Measurements from ENCODE around the gene SUMO3. TPM values are rescaled to one million over a fixed set of nuclear protein-coding genes. Genes with fewer than 3 reads are reported as not detected.

The SUMO3 gene
- total and polyA plus RNA-seq, 2 of the 4 experiments (the other 2 are of a cell fraction), result 64.9 to 101 TPM

DNA sequence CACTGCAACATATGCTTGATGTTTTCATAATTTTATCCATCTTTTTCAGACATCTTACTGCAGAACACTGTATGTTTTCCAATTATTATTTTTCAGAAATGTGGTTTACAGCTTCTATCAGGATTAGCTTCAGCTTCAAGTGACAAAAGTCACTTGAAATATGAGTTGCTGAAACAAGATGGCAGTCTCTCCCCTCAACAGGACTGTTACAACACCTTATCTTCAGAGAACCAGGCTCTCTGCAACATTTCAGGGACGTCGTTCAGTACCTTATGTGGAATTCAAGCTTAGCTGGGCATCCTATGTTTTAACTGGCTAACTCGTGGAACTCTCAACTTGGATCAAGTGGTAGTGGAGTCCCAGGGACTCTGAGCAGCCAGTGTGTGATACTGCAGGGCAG is 14.2 kb downstream of the SUMO3 start:
- H3K36me3 ChIP-seq (ENCODE audit: control insufficient read depth, insufficient read depth, low read length), result peaks cover 30% of the 10 kb centered on the region
- in situ Hi-C loops (cut with MboI; ENCODE audit: low sequenced_read_pairs), result loop anchor here (25.0 kb wide), 1 partner anchor 309 kb away; no protein-coding TSS in a partner anchor
- no peak overlapping the region for H2BK5ac ChIP-seq (ENCODE audit: low read depth, low read length, poor library complexity, severe bottlenecking)
- H3K9ac ChIP-seq (ENCODE audit: low read depth, low read length), result no peak overlapping the region
- H3K79me1 ChIP-seq (ENCODE audit: low read depth in 1 of 2, low read length in 2 of 2), result peaks cover 37 to 78% of the 10 kb centered on the region in 2 experiments
- no peak for DNase-seq
- 80% methylated on average over 1 of the region's 3 CpGs; no CpG with 5 or more reads in 1 of the 2 experiments for WGBS, 2 experiments (ENCODE audit: extremely low coverage in 2 of 2, insufficient read length in 1 of 2)
- H3K9me3 ChIP-seq (ENCODE audit: control insufficient read depth, insufficient read depth, low read length), result no peaks in the 10 kb centered on the region
- no peak overlapping the region for H3K18ac ChIP-seq (ENCODE audit: low read depth, low read length)
- H2BK15ac ChIP-seq (ENCODE audit: low read depth, low read length), result no peak overlapping the region
- no peak overlapping the region for H2AK5ac ChIP-seq (ENCODE audit: low read depth, low read length)
- H3K27me3 ChIP-seq (ENCODE audit: control insufficient read depth, insufficient read depth, low read length), result no peaks in the 10 kb centered on the region
- dilution Hi-C loops (cut with HindIII; ENCODE audit: low sequenced_read_pairs, unreplicated experiment), result no loop called here
- H3K27ac ChIP-seq (ENCODE audit: insufficient read depth, low read length), result no peak overlapping the region
- H4K8ac ChIP-seq (ENCODE audit: low read depth in 2 of 2, low read length in 2 of 2), result no peak overlapping the region
- CTCF ChIA-PET, result no interaction called here
- no peak overlapping the region for H3K56ac ChIP-seq (ENCODE audit: extremely low read depth, insufficient read depth, low read length)
- no peak overlapping the region for H3K14ac ChIP-seq (replicated peaks; ENCODE audit: low read depth, low read length)
- no peak for ATAC-seq (ENCODE audit: low read depth)
- intact Hi-C loops (cut with micrococcal nuclease), result loop anchor here (5.0 to 10.0 kb wide), 2 partner anchors 69 to 331 kb away; partner anchors contain the start of gene PTTG1IP
- no peak overlapping the region for H3K4ac ChIP-seq (ENCODE audit: low read depth, low read length)
- no peak overlapping the region for H2BK20ac ChIP-seq (ENCODE audit: low read depth, low read length)
- no TSS peak for BruUV-seq (replicated peaks)
- no peak overlapping the region for H3K4me2 ChIP-seq (ENCODE audit: low read depth, low read length)
- no peak overlapping the region for H4K5ac ChIP-seq (ENCODE audit: low read depth, low read length)
- no peak overlapping the region for H2BK120ac ChIP-seq (ENCODE audit: low read depth, low read length)
- peaks cover 2% of the 10 kb centered on the region; the same call in 1 of the 2 replicates for H3K4me1 ChIP-seq (ENCODE audit: control insufficient read depth, insufficient read depth, low read length)
- no peak overlapping the region for H3K4me3 ChIP-seq (ENCODE audit: insufficient read depth, low read depth, low read length)
- no peak overlapping the region for H2AFZ ChIP-seq (replicated peaks; ENCODE audit: low read length, poor library complexity)
- H3K9me1 ChIP-seq (ENCODE audit: insufficient read depth, low read length), result peaks cover 3% of the 10 kb centered on the region; the same call in 1 of the 2 replicates
- POLR2A ChIA-PET (ENCODE audit: unreplicated experiment), result no interaction called here
- TF ChIP-seq RAD21 (IDR thresholded peaks at IDR 0.05; ENCODE audit: low read length), result no peak
- TF ChIP-seq MAZ (IDR thresholded peaks at IDR 0.05; ENCODE audit: borderline replicate concordance, low read depth, low read length), result no peak
- TF ChIP-seq POLR2A (IDR thresholded peaks at IDR 0.05; ENCODE audit: low read depth, low read length), result no peak
- TF ChIP-seq, protein P1, sequence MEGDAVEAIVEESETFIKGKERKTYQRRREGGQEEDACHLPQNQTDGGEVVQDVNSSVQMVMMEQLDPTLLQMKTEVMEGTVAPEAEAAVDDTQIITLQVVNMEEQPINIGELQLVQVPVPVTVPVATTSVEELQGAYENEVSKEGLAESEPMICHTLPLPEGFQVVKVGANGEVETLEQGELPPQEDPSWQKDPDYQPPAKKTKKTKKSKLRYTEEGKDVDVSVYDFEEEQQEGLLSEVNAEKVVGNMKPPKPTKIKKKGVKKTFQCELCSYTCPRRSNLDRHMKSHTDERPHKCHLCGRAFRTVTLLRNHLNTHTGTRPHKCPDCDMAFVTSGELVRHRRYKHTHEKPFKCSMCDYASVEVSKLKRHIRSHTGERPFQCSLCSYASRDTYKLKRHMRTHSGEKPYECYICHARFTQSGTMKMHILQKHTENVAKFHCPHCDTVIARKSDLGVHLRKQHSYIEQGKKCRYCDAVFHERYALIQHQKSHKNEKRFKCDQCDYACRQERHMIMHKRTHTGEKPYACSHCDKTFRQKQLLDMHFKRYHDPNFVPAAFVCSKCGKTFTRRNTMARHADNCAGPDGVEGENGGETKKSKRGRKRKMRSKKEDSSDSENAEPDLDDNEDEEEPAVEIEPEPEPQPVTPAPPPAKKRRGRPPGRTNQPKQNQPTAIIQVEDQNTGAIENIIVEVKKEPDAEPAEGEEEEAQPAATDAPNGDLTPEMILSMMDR (conservative IDR thresholded peaks at IDR 0.05; ENCODE audit: low read depth, low read length), result no peak
- TF ChIP-seq RFX5 (IDR thresholded peaks at IDR 0.05; ENCODE audit: low read depth, low read length), result no peak
- no peak for TF ChIP-seq CEBPB (IDR thresholded peaks at IDR 0.05; ENCODE audit: low read depth, low read length)
- no peak for TF ChIP-seq NFE2L2 (IDR thresholded peaks at IDR 0.05; ENCODE audit: low read depth, low read length)
- no peak for TF ChIP-seq RCOR1 (IDR thresholded peaks at IDR 0.05; ENCODE audit: insufficient replicate concordance, low read length)
- TF ChIP-seq CHD1 (IDR thresholded peaks at IDR 0.05; ENCODE audit: low read depth, low read length), result no peak
- TF ChIP-seq BHLHE40 (IDR thresholded peaks at IDR 0.05; ENCODE audit: low read depth, low read length), result no peak
- no peak for TF ChIP-seq USF2 (IDR thresholded peaks at IDR 0.05; ENCODE audit: low read depth, low read length)
- TF ChIP-seq MXI1 (IDR thresholded peaks at IDR 0.05; ENCODE audit: borderline replicate concordance, low read depth, low read length), result no peak
- TF ChIP-seq FOS (IDR thresholded peaks at IDR 0.05; ENCODE audit: low read depth, low read length), result no peak
- TF ChIP-seq ELK1 (IDR thresholded peaks at IDR 0.05; ENCODE audit: borderline replicate concordance, low read depth, low read length), result no peak
- no peak for TF ChIP-seq MAFK (IDR thresholded peaks at IDR 0.05; ENCODE audit: low read depth, low read length)
- no peak for TF ChIP-seq SMC3 (IDR thresholded peaks at IDR 0.05; ENCODE audit: low read depth, low read length)
- H3K23ac ChIP-seq (ENCODE audit: low read depth, low read length), result no peak overlapping the region
- no peak overlapping the region for H2AK9ac ChIP-seq (replicated peaks; ENCODE audit: low read depth, low read length, poor library complexity)
- no peak overlapping the region for H4K91ac ChIP-seq (ENCODE audit: insufficient read depth, low read depth, low read length)
- peaks cover 24% of the 10 kb centered on the region for H4K20me1 ChIP-seq (ENCODE audit: insufficient read depth, low read length)

Measured in IMR-90 (cell line).